PC-9 (cell line): Measurements from ENCODE around the gene MAN1C1. TPM values are rescaled to one million over a fixed set of nuclear protein-coding genes. Genes with fewer than 3 reads are reported as not detected.

Experiments used
- BruUV-seq: library from RNA; stranded (reverse); fragments of 400-500 nt; replicated peaks from 2 replicates; lab custom pipeline; 2021; lab: Mats Ljungman, UMichigan
- CTCF ChIA-PET: fragments of 300-600 bp; sonication (Branson Sonifier 250); formaldehyde crosslinking; loops from one replicate; lab custom pipeline; 2022; ENCODE audit warnings: antibody characterized with exemption; lab: Charles Lee
- POLR2A ChIA-PET: fragments of 300-600 bp; sonication (Branson Sonifier 250); formaldehyde crosslinking; loops from one replicate; lab custom pipeline; 2022; ENCODE audit warnings: antibody characterized with exemption; ENCODE audit not compliant: unreplicated experiment; lab: Charles Lee
- DNase-seq, 2 experiments: peaks; one replicate each; pipeline versions ENCODE4 v3.0.0 to v3.0.0-alpha.2; 2015 to 2022; ENCODE audit warnings: mixed read lengths in 1 of 2
- H2AFZ ChIP-seq: fragments of 200-600 bp; sonication (generic); 2 replicates; pipeline ENCODE4 v1.8.1; 2017; ENCODE audit warnings: antibody characterized with exemption
- H3F3A ChIP-seq: fragments of 200-600 bp; sonication (generic); 2 replicates; pipeline ENCODE4 v1.8.1; 2017; ENCODE audit warnings: antibody characterized with exemption, mild to moderate bottlenecking, low read depth; ENCODE audit not compliant: insufficient read depth
- H3K27ac ChIP-seq: fragments of 200-600 bp; sonication (generic); 2 replicates; pipeline ENCODE4 v1.6.1; 2016; ENCODE audit warnings: mixed run types
- H3K27me3 ChIP-seq: fragments of 200-600 bp; sonication (generic); 2 replicates; pipeline ENCODE4 v1.6.1; 2016; ENCODE audit warnings: low read depth, mixed run types; ENCODE audit not compliant: insufficient read depth
- H3K36me3 ChIP-seq: fragments of 200-600 bp; sonication (generic); 2 replicates; pipeline ENCODE4 v1.6.1; 2016; ENCODE audit warnings: low read depth, mixed run types
- H3K4me1 ChIP-seq: fragments of 200-600 bp; sonication (generic); replicated peaks from 2 replicates; pipeline ENCODE4 v1.6.1; 2016; ENCODE audit warnings: mixed run types; ENCODE audit not compliant: insufficient read depth
- H3K4me2 ChIP-seq: fragments of 200-600 bp; sonication (generic); 2 replicates; pipeline ENCODE4 v1.6.1; 2017; ENCODE audit warnings: mixed run types
- H3K4me3 ChIP-seq: fragments of 200-600 bp; sonication (generic); 2 replicates; pipeline ENCODE4 v1.6.1; 2016; ENCODE audit warnings: mixed run types
- H3K79me2 ChIP-seq: fragments of 200-600 bp; sonication (generic); 2 replicates; pipeline ENCODE4 v1.6.1; 2017; ENCODE audit warnings: low read depth, mixed run types
- H3K9me2 ChIP-seq: fragments of 200-600 bp; sonication (generic); 2 replicates; pipeline ENCODE4 v1.8.1; 2017; ENCODE audit warnings: mild to moderate bottlenecking; ENCODE audit not compliant: insufficient read depth
- H3K9me3 ChIP-seq: fragments of 200-600 bp; sonication (generic); 2 replicates; pipeline ENCODE4 v1.8.1; 2016; ENCODE audit warnings: low read depth; ENCODE audit not compliant: insufficient read depth
- H4K20me1 ChIP-seq: fragments of 200-600 bp; sonication (generic); 2 replicates; pipeline ENCODE4 v1.8.1; 2017; ENCODE audit not compliant: insufficient read depth
- EZH2 ChIP-seq: fragments of 200-600 bp; sonication (generic); IDR thresholded peaks from 2 replicates; pipeline ENCODE4 v1.8.0; 2017; ENCODE audit warnings: antibody characterized with exemption, low read depth
- intact Hi-C: fragments of 100-400 bp; cut with micrococcal nuclease; formaldehyde crosslinking; loops from one replicate; pipeline ENCODE4 v1.10.0; 2022; ENCODE audit not compliant: unreplicated experiment
- total RNA-seq: library from RNA; stranded (reverse); gene quantifications from 2 replicates; pipeline ENCODE4 v1.2.3, GENCODE V29; 2021
- TF ChIP-seq, protein P1 (sequence below): fragments of 200-600 bp; sonication (generic); conservative IDR thresholded peaks from 2 replicates; pipeline ENCODE4 v1.6.1; 2017; ENCODE audit warnings: mixed run types, antibody characterized with exemption, mild to moderate bottlenecking, moderate library complexity

MAN1C1 gene
- total RNA-seq, 1 experiment from 2014 or later = 0.41 TPM

DNA sequence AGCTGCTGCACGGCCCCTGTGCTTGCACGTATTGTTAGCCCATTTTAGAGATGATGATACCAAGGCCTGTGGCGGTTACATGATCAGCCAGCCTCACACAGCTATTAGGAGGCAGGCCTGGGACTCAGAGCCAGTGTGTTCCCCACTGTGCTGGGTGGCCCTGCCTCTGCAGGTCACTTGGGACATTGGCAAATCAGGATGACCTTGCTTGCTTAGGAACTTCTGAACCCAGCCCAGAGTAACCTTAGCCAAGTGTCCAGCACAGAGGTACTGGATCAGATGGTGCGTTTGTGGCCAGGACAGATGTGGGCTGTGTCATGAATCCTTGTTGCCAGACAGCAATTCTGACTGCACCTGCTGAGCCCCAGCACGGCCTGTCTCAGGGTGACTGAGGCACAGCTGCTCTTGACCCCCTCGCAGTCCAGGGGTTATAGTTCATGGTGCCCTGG, 45.0 kb upstream of the MAN1C1 start:
- POLR2A ChIA-PET = no interaction called here
- no TSS peak for BruUV-seq

DNA sequence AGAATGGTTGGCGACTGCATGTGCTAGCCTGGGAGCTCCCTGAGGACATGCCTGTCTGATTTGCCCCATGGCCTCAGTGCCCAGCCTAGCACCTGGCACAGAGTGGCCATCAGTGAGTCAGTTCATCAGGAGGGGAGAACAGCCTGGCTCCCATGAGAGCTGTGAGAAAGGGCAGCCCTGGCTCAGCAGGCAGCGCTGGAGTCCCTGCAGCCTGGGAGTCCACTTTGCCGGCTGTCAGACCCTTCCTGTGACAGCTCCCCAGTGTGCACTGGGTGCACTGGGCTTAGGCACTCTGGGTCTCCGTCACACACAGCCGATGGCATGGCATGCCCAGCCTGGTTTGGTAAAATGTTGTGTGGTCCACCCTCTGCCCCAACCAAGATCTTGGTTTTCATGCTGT, 44.5 kb upstream of the MAN1C1 start:
- Histone ChIP-seq H3K9me2 (no peaks in the 10 kb centered on the region), H3K4me1 (peaks cover 64% of the 10 kb centered on the region), H3K9me3 (no peaks in the 10 kb centered on the region), H3K4me2 (no peak overlapping the region), H3K27ac (no peak overlapping the region), H3K36me3 (no peaks in the 10 kb centered on the region), H2AFZ (no peak overlapping the region), H4K20me1 (no peaks in the 10 kb centered on the region), H3K4me3 (no peak overlapping the region), H3K27me3 (no peaks in the 10 kb centered on the region), H3K79me2 (no peaks in the 10 kb centered on the region), H3F3A (peaks cover 47% of the 10 kb centered on the region)
- DNase-seq = no peak
- BruUV-seq = no TSS peak
- ChIA-PET POLR2A (no interaction called here), CTCF (no interaction called here)
- TF ChIP-seq, protein P1, sequence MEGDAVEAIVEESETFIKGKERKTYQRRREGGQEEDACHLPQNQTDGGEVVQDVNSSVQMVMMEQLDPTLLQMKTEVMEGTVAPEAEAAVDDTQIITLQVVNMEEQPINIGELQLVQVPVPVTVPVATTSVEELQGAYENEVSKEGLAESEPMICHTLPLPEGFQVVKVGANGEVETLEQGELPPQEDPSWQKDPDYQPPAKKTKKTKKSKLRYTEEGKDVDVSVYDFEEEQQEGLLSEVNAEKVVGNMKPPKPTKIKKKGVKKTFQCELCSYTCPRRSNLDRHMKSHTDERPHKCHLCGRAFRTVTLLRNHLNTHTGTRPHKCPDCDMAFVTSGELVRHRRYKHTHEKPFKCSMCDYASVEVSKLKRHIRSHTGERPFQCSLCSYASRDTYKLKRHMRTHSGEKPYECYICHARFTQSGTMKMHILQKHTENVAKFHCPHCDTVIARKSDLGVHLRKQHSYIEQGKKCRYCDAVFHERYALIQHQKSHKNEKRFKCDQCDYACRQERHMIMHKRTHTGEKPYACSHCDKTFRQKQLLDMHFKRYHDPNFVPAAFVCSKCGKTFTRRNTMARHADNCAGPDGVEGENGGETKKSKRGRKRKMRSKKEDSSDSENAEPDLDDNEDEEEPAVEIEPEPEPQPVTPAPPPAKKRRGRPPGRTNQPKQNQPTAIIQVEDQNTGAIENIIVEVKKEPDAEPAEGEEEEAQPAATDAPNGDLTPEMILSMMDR = no peak
- TF ChIP-seq EZH2 = no peak
- intact Hi-C loops = loop anchor here (5.0 kb wide), 1 partner anchor 35 kb away; no protein-coding TSS in a partner anchor

More for the DNA sequence above, 45.0 kb upstream of the MAN1C1 start:
- Histone ChIP-seq H3K27ac (no peak overlapping the region), H3K4me2 (no peak overlapping the region), H4K20me1 (no peaks in the 10 kb centered on the region), H3K27me3 (no peaks in the 10 kb centered on the region), H3K4me3 (no peak overlapping the region), H2AFZ (no peak overlapping the region), H3K79me2 (no peaks in the 10 kb centered on the region), H3K9me2 (no peaks in the 10 kb centered on the region), H3K4me1 (peaks cover 69% of the 10 kb centered on the region), H3K9me3 (no peaks in the 10 kb centered on the region), H3F3A (peaks cover 47% of the 10 kb centered on the region), H3K36me3 (no peaks in the 10 kb centered on the region)
- DNase-seq = no peak
- CTCF ChIA-PET = interaction anchor here (0.6 kb wide), 1 partner anchor 241 kb away, joined by 3 read pairs; no protein-coding TSS in a partner anchor
- intact Hi-C loops = loop anchor here (5.0 kb wide), 1 partner anchor 36 kb away; no protein-coding TSS in a partner anchor
- TF ChIP-seq, protein P1 = no peak
- no peak for TF ChIP-seq EZH2

DNA sequence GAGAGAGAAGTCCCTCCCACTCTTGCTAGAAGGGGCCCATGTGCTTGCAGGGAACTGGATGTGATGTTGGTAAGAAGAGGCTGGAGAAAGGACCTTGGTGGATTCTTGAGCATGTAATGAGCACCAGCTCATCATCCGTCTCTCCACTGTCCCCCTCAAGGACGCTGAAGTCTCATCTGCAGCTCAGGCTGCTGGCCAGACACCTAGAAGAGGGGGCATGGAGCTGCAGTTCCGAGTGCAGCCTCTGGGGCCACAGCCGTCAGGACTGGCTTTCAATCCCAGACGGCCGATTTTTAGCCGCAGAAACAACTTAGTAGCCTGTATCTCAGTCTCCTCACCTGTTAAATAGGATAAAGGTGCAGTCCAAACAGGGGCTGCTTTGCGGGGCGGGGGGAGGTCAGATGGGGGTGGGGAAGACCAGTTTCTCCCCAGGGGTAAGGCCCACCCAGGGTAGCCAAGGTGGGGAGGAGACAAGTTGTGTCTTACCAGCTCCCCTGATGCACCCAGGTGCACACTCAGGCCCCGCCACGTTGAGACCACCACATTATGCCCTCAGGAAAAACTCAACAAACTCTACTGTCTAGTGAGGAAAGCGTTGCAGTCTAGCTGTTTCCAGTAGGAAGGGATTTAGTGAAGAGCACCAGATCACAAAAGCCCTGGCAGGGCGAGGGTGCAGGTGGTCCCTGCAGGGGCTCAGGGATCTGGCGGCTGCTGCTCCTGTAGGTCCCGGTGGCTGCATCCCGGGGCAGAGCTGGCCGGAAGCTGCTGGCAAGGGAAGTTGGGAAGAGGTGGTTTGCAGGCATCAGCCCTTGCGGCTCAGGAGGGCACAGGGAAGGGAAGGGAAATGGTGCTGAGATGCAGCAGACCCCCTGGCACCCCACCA, 43.6 kb upstream of the MAN1C1 start:
- Histone ChIP-seq H3K9me3 (no peaks in the 10 kb centered on the region), H3K9me2 (no peaks in the 10 kb centered on the region), H3K4me1 (peaks cover 55% of the 10 kb centered on the region), H3F3A (peaks cover 40% of the 10 kb centered on the region), H3K79me2 (no peaks in the 10 kb centered on the region), H3K4me3 (no peak overlapping the region), H3K27ac (peak overlapping the region; percentile 55), H3K4me2 (peak overlapping the region; percentile 71), H3K27me3 (no peaks in the 10 kb centered on the region), H4K20me1 (no peaks in the 10 kb centered on the region), H2AFZ (no peak overlapping the region), H3K36me3 (no peaks in the 10 kb centered on the region)
- ChIA-PET CTCF (interaction anchor here (0.6 to 0.8 kb wide), 3 partner anchors 35 to 234 kb away, joined by 3 to 6 read pairs (median 4); no protein-coding TSS in a partner anchor), POLR2A (interaction anchor here (0.6 kb wide), 2 partner anchors 36 to 169 kb away, joined by 3 to 8 read pairs; no protein-coding TSS in a partner anchor)
- peak in 1 of 2 experiments; percentile 60 for DNase-seq
- BruUV-seq = no TSS peak
- no peak for TF ChIP-seq EZH2
- TF ChIP-seq, protein P1 = peak; percentile 69
- intact Hi-C loops = loop anchor here (5.0 kb wide), 1 partner anchor 34 kb away; no protein-coding TSS in a partner anchor
